GM12801 (cell line): ENCODE data around the gene KLHL22.

ENCODE experiments used
- CTCF ChIP-seq: IDR thresholded peaks from one replicate; pipeline ENCODE4 v1.5.1; 2011; ENCODE audit warnings: control low read depth; ENCODE audit not compliant: insufficient read length; ENCODE audit errors: extremely low read depth

The KLHL22 gene

GRCh38 chr22:20459862-20460261 lies 35.7 kb downstream of the KLHL22 start:
- no peak for TF ChIP-seq CTCF

- no peak for TF ChIP-seq CTCF
Measured at GRCh38 chr22:20459152-20459542, 36.4 kb downstream of the KLHL22 start.

GRCh38 chr22:20458530-20459151 lies 37.0 kb downstream of the KLHL22 start:
- no peak for TF ChIP-seq CTCF

- TF ChIP-seq CTCF, result no peak
Measured at GRCh38 chr22:20457506-20458240, 37.9 kb downstream of the KLHL22 start.

- no peak for TF ChIP-seq CTCF
Measured at GRCh38 chr22:20456722-20457076, 38.9 kb downstream of the KLHL22 start.

- no peak for TF ChIP-seq CTCF
Measured at GRCh38 chr22:20456064-20456721, 39.4 kb downstream of the KLHL22 start.

GRCh38 chr22:20455709-20456063 lies 39.9 kb downstream of the KLHL22 start:
- no peak for TF ChIP-seq CTCF
